Fibroblast of skin of left biceps (primary cell): Measurements from ENCODE around the gene HHIP.
A peak's percentile ranks its signal among the peaks of the same experiment; 100 is the strongest.
"Not testable (repeated sequence)": the region's sequence is repeated elsewhere in the genome, so short reads cannot be mapped to it uniquely, and the experiment has no call there.

Experiments used
- DNase-seq, 2 experiments: peaks; one replicate each; pipeline ENCODE4 v3.0.0-alpha.2; 2013; ENCODE audit warnings: low read depth in 2 of 2

The HHIP gene

DNA sequence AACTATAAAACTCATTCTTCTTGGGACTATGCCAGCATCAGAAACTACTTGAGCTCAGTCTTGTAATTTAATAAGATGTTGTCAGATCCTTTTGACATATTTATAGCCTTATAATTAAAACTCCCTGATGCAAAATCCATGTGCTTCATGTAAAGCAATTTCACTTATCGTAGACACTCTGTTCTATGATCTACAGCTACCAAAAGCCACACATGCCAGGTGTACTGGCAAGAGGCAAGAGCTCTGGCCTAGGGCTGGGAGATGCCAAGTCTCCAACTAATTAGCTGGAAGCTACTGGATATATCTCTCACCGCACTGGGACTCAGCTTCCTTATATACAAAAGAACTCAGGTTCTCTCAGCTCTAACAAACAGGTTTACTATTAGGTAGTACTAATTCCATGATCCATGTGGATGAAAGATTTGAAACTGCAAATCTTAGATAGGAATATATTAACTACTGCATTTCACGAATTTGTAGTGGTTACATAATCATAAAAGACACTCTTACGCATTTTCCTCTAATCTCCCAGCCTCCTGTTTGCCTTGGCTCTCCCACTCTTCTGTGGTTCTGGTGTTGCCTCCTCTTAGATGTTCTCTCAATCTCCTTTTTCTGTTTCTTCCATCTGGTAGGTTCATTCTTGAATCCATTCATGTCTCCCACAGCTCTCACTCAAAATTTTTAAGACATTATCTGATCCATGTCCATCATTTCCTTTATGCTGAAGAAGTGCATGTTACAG lies 103.0 kb downstream of the HHIP start:
- no peak for DNase-seq

DNA sequence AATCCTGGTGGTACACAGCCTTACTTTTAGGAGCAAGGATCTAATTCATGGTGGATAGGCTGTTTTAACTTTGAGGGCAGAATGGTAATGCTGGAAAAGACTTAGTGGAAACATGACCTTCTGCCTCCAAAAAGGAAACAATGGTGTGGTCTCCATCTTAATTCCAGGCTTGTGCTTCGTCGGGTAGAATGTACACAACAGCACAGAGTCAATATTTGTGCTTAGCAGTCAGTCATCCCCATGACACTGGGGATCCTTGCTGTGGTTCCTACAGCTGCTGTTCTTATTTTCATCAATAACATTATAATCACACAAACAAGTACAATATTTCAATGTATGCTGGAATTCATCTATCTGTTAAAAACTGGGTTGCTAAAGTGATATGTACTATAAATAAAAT lies 104.4 kb downstream of the HHIP start:
- DNase-seq, result no peak

DNA sequence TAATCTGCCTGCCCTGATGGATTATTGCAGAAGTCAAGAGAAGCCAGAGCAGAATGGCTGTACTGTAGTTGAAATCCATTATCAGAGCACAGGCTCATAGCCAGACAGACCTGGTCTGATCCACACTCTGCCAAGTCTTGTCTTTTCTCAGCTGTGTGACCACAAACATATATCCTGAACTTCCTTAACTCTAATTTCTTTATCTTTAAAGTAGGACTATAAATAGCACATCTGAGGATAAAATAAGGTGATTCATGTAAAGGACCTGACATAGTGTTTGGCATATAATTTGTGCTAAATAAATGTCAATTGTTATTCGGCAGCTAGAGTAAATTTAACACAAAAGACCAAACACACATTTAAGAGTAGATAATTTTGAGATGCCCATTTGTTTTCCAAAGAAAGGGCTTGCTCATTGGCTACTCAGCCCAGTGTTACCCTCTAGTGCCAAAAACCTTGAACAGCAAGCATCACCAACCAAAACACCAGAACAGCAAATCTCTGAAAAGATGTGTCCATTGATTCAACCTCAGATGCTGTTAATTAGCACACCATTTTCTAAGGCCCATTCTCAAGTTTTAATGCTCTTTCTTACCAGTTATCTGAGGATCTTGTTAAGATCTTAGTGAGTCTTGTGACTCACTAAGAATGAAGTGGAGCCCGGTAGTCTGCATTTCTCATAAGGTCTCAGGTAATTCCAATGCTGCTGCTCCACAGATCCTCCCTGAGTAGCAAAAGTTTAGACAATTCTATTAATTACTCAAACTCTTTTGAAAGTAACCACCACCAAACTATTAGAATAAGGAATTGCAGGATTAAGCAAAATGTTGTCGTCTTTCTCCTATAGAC lies 108.8 kb downstream of the HHIP start:
- DNase-seq, result no peak

DNA sequence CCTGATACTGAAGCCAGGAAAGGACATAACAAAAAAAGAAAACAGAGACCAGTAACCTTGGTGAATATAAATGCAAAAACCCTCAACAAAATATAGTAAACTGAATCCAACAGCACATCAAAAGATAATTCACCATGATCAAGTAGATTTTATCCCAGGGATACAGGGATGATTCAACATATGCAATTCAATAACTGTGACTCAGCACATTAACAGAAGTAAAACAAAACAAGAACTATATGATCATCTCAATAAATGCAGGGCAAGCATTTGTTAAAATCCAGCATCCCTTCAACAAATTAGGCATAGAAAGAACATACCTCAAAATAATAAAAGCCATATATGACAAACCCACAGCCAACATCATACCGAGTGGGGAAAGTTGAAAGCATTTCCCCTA lies 112.0 kb downstream of the HHIP start:
- no peak for DNase-seq

DNA sequence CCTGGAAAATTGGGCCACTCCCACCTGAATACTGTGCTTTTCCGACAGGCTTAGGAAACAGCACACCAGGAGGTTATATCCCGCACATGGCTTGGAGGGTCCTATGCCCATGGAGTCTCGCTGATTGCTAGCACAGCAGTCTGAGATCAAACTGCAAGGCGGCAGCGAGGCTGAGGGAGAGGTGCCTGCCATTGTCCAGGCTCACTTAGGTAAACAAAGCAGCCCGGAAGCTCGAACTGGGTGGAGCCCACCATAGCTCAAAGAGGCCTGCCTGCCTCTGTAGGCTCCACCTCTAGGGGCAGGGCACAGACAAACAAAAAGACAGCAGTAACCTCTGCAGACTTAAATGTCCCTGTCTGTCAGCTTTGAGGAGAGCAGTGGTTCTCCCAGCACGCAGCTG lies 122.9 kb downstream of the HHIP start:
- not testable (repeated sequence) for DNase-seq

DNA sequence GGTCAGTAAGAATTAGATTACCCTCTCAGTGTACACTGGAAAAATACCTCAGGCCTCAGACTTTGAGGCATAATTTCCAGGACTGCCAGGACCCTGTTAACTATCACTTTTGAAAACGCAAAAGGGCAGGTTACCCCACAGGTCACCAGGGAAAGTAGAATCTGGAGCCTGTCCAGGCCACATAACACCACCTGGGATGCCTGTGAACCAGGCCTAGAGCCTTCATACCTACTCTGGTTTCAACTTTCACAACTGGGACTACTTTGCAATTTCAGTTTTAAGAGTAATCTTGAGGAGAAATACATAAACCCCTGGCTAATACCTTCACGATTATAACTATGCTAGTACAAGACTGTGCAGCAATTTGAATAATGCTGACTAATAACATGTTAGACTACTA lies 132.4 kb downstream of the HHIP start:
- DNase-seq, result no peak

DNA sequence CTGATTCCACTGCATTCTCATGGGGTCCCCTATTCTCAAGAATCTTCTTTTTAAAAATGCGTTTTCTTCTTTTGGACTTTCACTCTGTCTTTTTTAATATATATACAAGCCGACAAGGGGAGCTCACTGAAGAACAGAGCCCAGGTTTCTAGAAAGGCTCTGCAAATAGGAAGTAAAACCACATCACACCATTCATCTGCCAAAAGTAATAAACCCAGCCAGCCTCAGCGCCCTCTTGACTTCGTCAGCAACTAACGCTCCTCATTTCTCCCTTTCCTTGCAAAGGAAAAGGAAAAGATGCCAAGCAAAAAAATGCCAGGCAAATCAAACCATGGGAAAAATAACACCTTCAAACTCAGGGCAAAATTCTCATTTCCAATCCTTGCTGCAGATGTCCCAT lies 136.4 kb downstream of the HHIP start:
- no peak for DNase-seq

DNA sequence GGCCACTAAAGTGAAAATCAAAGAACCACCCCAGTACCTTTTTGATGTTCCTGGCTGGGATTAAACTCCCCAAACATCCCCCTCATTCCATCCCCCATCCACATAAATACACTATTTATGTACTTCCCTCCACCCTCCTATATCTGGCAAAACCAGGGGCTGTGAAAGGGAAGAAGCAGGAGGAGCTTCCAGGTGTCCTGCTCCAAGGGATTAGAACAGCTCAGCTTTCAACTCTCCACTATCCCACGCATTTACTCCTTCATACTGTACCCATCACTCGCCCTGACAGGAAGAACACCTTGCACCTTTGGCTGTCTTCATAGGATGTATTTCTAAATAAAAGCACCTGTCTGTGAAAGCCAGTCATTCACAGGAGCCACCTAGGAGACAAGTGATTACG lies 140.0 kb downstream of the HHIP start:
- DNase-seq, result no peak

DNA sequence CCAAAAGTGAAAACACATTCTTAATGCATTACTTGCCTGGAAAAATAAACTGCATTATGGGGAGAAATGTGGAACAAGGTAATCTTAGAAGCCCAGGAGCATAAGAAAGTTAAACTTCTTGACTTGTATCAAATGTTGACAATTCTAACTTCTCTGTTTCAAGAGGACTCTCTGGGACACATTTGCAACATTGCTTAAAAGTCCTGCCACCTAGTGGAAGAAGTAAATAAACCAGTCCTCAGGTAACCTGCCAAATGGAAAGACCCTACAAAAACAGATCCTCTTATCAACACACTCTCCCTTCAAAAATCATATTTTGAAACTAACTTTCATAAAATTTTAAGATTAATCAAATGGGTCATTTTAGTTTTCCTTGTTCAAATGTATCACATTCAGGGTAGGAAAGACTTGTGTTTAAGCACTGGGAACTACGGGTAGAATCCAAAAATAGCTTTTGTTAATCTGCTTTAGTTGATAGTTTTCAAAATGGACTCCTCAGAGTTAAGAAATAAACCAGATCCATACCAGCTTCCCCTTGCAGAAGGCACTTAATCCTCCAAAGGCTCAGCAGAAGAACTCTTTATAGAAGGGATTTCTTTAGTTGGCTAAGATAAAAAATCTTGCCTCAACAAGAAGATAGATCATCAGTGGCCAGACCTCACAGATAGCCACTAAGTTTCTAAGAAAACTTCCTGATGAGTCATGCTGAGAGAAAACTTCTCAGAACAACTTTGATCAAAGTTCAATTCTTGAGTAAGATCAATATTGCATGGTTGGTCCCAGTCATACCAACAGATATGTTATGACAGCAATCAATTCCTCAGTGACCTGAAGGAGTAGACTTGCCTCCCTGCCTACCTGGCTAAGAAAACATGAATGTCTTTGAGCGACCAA lies 141.7 kb downstream of the HHIP start:
- DNase-seq, result peak in 1 of 2 experiments; percentile 8

DNA sequence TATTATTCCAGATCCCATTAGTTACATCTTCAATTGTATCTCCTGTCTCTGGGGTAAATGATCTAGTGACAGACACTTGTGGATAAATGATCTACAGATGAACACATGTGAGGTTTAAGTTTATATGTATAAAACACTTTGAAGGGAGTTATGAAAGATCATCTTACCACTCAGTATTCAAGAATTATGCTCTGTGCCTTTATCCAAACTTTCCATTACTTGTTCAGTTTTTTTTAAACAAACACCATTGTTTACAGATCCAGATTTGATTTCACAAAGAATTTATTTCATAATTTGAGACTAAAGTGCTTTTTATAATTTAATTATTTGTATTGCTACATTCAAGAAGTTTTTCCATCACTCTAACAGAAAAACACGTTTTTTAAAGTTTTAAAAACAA lies 142.5 kb downstream of the HHIP start:
- DNase-seq, result no peak

DNA sequence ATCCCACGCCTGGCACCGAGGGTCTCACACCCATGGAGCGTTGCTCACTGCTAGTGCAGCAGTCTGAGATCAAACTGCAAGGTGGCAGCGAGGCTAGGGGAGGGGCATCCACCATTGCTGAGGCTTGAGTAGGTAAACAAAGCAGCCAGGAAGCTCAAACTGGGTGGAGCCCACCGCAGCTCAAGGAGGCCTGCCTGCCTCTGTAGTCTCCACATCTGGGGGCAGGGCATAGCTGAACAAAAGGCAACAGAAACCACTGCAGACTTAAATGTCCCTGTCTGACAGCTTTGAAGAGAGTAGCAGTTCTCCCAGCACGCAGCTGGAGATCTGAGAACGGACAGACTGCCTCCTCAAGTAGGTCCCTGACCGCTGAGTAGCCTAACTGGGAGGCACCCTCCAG lies 146.0 kb downstream of the HHIP start:
- DNase-seq, result not testable (repeated sequence)
